Sigmoid colon (tissue), 7 donors: Measurements from ENCODE around the gene MRC1. TPM values are rescaled to one million over a fixed set of nuclear protein-coding genes. Genes with fewer than 3 reads are reported as not detected.
A peak's percentile ranks its signal among the peaks of the same experiment; 100 is the strongest.

Experiments used
- DNase-seq: peaks from one replicate; pipeline ENCODE4 v3.0.0-alpha.2; 2019
- H3K27ac ChIP-seq, 4 donors: fragments of 200-600 bp; sonication (generic); one replicate each; pipeline ENCODE4 v1.5.1; 2016 to 2019; ENCODE audit warnings: mild to moderate bottlenecking in 1 of 4
- H3K27me3 ChIP-seq, 3 donors: fragments of 200-600 bp; sonication (generic); one replicate each; pipeline ENCODE4 v1.5.1; 2019; ENCODE audit warnings: mild to moderate bottlenecking in 1 of 3
- H3K36me3 ChIP-seq, 4 donors: fragments of 200-600 bp; sonication (generic); one replicate each; pipeline ENCODE4 v1.5.1; 2016 to 2019
- H3K4me1 ChIP-seq, 4 donors: fragments of 200-600 bp; sonication (generic); one replicate each; pipeline ENCODE4 v1.5.1; 2017 to 2019
- H3K4me3 ChIP-seq, 4 donors: fragments of 200-600 bp; sonication (generic); one replicate each; pipeline ENCODE4 v1.5.1; 2017 to 2019; ENCODE audit warnings: mild to moderate bottlenecking in 2 of 4, moderate library complexity in 1 of 4
- H3K9me3 ChIP-seq, 4 donors: fragments of 200-600 bp in 3 of 4; sonication (generic) in 3 of 4; one replicate each; pipeline versions ENCODE4 v1.5.1 to v1.6.1; 2013 to 2019
- EP300 ChIP-seq, 4 donors: sonication (generic); formaldehyde crosslinking; IDR thresholded peaks; one replicate each; pipeline ENCODE4 v1.6.1; 2017; ENCODE audit warnings: antibody characterized with exemption in 4 of 4
- POLR2A ChIP-seq, 2 donors: fragments of 450-650 bp; IDR thresholded peaks; one replicate each; pipeline ENCODE4 v1.6.1; 2016; ENCODE audit warnings: antibody characterized with exemption in 2 of 2, mild to moderate bottlenecking in 2 of 2, moderate library complexity in 2 of 2
- POLR2AphosphoS5 ChIP-seq, 4 donors: sonication (generic); formaldehyde crosslinking; IDR thresholded peaks; one replicate each; pipeline ENCODE4 v1.6.1; 2017; ENCODE audit warnings: antibody characterized with exemption in 4 of 4
- WGBS, 2 donors: extraction: QIAGEN DNeasy Blood & Tissue Kit; methylation state at CpG; one replicate each; pipeline ENCODE4 v1.1.7; 2013; 5-methylcytosine and 5-hydroxymethylcytosine counted together
- intact Hi-C: fragments of 100-400 bp; cut with DNase I; formaldehyde crosslinking; loops from one replicate; pipeline ENCODE4 v1.15.1; 2023
- polyA plus RNA-seq, 3 donors: library from polyadenylated mRNA; stranded (reverse); fragments of 200-250 nt; gene quantifications; one replicate each; pipeline ENCODE4 v1.2.3, GENCODE V29; 2013
- total RNA-seq, 4 donors: library from RNA; depleted of rRNA; stranded (reverse); fragments of >200 nt; gene quantifications; one replicate each; pipeline ENCODE4 v1.1.0, GENCODE V29; 2016
- TF ChIP-seq, protein P1 (sequence below), 4 experiments: fragments of 450-650 bp in 3 of 4; fragments of 200-600 bp in 1 of 4; IDR thresholded peaks; one replicate each; pipeline ENCODE4 v1.5.1; 2016 to 2019; ENCODE audit warnings: antibody characterized with exemption in 4 of 4, mild to moderate bottlenecking in 3 of 4, moderate library complexity in 2 of 4
- donor health status: healthy with polysubstance abuse.
- donor health status: Bipolar disorder and iron deficiency.
- donor health status: healthy.

The MRC1 gene
- total and polyA plus RNA-seq, 7 donors, result 5.4 to 71.7 (median 28.0) TPM

DNA sequence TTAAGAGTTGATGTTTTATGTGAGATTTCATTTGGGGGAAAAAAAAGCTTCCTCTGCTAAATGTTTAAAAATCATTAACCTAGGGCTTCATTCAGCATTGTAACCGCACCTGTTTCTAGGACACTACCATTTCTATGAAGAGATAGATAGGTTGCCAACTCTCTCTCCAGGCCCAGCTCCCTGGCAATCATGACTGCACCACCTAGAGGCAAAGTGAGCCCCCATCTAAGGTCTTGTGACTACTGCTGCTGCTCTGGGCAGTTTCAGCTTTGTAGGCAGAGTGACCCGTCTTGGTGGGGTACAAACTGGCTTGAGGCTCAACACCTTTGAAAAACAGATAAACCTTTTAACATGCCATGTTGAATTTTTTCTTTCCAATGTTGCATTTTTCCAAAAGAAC is 27.3 kb upstream of the MRC1 start:
- TF ChIP-seq POLR2AphosphoS5 (IDR thresholded peaks at IDR 0.05), result no peak
- no peak for TF ChIP-seq EP300 (IDR thresholded peaks at IDR 0.05)
- TF ChIP-seq, protein P1, sequence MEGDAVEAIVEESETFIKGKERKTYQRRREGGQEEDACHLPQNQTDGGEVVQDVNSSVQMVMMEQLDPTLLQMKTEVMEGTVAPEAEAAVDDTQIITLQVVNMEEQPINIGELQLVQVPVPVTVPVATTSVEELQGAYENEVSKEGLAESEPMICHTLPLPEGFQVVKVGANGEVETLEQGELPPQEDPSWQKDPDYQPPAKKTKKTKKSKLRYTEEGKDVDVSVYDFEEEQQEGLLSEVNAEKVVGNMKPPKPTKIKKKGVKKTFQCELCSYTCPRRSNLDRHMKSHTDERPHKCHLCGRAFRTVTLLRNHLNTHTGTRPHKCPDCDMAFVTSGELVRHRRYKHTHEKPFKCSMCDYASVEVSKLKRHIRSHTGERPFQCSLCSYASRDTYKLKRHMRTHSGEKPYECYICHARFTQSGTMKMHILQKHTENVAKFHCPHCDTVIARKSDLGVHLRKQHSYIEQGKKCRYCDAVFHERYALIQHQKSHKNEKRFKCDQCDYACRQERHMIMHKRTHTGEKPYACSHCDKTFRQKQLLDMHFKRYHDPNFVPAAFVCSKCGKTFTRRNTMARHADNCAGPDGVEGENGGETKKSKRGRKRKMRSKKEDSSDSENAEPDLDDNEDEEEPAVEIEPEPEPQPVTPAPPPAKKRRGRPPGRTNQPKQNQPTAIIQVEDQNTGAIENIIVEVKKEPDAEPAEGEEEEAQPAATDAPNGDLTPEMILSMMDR (IDR thresholded peaks at IDR 0.05), result no peak
- 50 to 75% methylated on average over 2 of the region's 2 CpGs for WGBS, 2 donors
- intact Hi-C loops, result no loop called here

DNA sequence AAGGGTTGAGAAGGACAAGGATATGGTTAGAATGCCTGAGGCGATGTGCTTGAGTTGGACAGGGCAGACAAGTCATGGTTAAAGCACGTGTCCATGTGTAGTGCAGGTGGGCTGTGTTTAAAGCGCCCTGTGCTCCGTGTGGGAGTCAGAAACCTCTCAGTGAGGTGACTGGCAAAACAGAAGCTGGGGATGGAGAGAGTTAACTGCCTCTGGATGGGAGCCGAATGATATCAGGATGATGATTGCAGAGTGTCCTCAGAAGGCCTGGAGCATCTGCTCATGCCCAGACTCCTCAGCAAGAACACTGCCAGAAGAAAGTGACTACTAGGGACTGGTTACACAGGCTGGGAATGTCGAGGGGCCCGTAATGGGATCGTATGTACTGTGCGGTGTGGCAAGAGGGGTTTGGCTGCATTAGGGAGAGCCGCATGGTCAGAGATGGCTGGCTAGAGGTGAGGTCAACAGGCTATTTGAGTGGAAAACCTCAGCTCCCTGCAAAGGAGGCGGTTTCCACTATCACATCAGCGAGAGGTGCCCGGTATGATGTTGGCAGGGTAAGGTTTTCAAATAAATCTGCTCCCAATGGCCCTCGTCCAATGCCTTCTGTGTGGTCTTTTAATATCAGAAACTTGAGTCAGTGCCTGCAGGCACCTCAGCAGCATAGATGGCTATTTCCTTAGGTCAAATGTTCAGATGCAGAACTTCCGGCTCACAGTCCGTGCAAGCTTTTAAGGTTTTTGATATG is 26.1 kb upstream of the MRC1 start:
- WGBS, 2 donors, result 69 to 82% methylated on average over 16 of the region's 16 CpGs
- TF ChIP-seq POLR2A (IDR thresholded peaks at IDR 0.05), result no peak
- TF ChIP-seq EP300 (IDR thresholded peaks at IDR 0.05), result no peak
- TF ChIP-seq POLR2AphosphoS5 (IDR thresholded peaks at IDR 0.05), result no peak
- TF ChIP-seq, protein P1 (IDR thresholded peaks at IDR 0.05), result no peak
- no peaks in the 10 kb centered on the region for H3K9me3 ChIP-seq
- no peaks in the 10 kb centered on the region for H3K36me3 ChIP-seq
- DNase-seq, result no peak
- H3K27me3 ChIP-seq, result no peaks in the 10 kb centered on the region
- intact Hi-C loops, result no loop called here
- H3K4me1 ChIP-seq, result peaks cover 0 to 20% (median 15%) of the 10 kb centered on the region in 4 donors
- no peak overlapping the region for H3K4me3 ChIP-seq
- peak overlapping the region in 1 of 4 donors; percentile 44 for H3K27ac ChIP-seq

More for the DNA sequence above, 27.3 kb upstream of the MRC1 start:
- H3K4me3 ChIP-seq, result no peak overlapping the region
- no peak overlapping the region for H3K27ac ChIP-seq
- DNase-seq, result no peak
- H3K36me3 ChIP-seq, result no peaks in the 10 kb centered on the region
- H3K9me3 ChIP-seq, result no peaks in the 10 kb centered on the region
- H3K27me3 ChIP-seq, result no peaks in the 10 kb centered on the region
- peaks cover 0 to 12% (median 11%) of the 10 kb centered on the region in 4 donors for H3K4me1 ChIP-seq

DNA sequence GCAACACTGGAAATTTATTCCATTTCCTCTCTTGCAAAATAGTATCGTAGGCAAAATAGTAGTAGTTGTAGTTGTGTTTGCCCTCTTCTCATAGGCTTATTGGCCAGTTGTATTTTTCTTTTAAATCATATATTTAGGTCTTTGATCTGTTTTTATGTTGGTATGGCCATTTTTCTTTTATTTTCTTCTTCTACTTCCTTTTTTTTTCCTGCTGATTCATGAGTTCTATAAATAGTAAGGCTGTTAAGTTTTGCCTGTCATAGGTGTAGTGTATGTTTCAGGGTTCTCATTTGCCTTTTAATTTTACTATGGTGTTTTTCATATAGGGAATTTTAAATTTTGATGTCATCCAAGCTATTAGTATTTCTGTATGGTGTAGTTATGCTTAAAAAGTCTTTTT is 25.4 kb upstream of the MRC1 start:
- Histone ChIP-seq H3K36me3 (no peaks in the 10 kb centered on the region), H3K4me3 (no peak overlapping the region), H3K27ac (peak overlapping the region in 1 of 4 donors; percentile 44), H3K9me3 (no peaks in the 10 kb centered on the region), H3K4me1 (peaks cover 0 to 20% (median 15%) of the 10 kb centered on the region in 4 donors), H3K27me3 (no peaks in the 10 kb centered on the region)
- WGBS, 2 donors, result 50 to 67% methylated on average over 1 of the region's 1 CpG
- intact Hi-C loops, result no loop called here
- TF ChIP-seq EP300 (IDR thresholded peaks at IDR 0.05), result no peak
- no peak for TF ChIP-seq POLR2AphosphoS5 (IDR thresholded peaks at IDR 0.05)
- TF ChIP-seq, protein P1 (IDR thresholded peaks at IDR 0.05), result no peak
- TF ChIP-seq POLR2A (IDR thresholded peaks at IDR 0.05), result no peak
- no peak for DNase-seq

DNA sequence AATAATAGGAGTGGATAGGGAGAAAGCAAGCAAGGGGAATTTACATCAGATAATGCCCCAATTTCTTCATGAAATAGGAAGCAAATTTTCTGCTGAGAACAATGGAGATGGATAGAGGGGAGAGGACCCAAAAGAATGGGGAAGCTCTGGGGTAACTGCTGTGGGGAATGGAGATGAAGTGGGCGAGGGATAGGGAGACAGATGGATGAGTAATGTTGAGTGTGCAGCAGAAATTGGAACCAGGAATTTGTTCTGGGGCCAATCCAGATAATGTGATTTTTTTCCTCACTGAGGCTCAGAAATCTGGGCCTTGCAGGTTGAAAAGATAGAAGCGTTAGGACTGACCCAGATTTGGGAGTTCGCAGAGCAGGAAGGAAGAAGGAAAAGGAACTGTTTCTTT is 24.5 kb upstream of the MRC1 start:
- Histone ChIP-seq H3K4me3 (no peak overlapping the region), H3K4me1 (peaks cover 0 to 20% (median 15%) of the 10 kb centered on the region in 4 donors), H3K36me3 (no peaks in the 10 kb centered on the region), H3K27ac (peak overlapping the region in 2 of 4 donors; percentile 44 to 46), H3K27me3 (no peaks in the 10 kb centered on the region), H3K9me3 (no peaks in the 10 kb centered on the region)
- intact Hi-C loops, result no loop called here
- TF ChIP-seq EP300 (IDR thresholded peaks at IDR 0.05), result no peak
- TF ChIP-seq, protein P1 (IDR thresholded peaks at IDR 0.05), result no peak
- TF ChIP-seq POLR2AphosphoS5 (IDR thresholded peaks at IDR 0.05), result no peak
- TF ChIP-seq POLR2A (IDR thresholded peaks at IDR 0.05), result no peak
- no peak for DNase-seq
- WGBS, 2 donors, result 81 to 87% methylated on average over 3 of the region's 3 CpGs
